ENCODE results near the gene TPCN1. TPM values are rescaled to one million over a fixed set of nuclear protein-coding genes. Genes with fewer than 3 reads are reported as not detected.
A peak's percentile ranks its signal among the peaks of the same experiment; 100 is the strongest.

The TPCN1 gene
- total RNA-seq, 2 donors from 2014 or later = 74.7 to 84.0 TPM

DNA sequence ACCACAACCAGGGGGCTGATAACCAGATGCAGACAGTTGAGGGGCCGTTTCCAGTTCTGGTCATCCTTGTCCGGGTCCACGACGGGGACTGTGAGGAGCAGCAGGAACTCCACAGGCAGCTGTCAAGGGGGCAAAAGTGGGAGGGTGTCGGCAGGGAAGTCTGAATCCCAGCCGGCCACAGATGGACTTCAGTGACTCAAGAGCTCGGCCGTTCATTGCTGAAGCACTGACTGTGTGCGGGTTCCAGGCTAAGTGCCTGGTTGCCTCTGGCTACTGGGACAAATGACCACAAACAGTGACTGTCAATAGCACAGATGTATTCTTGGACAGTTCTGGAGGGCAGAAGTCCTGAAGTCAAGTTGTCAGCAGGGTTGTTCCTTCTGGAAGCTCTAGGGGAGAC is 94.1 kb downstream of the TPCN1 start:
- no peak overlapping the region for H3K4me3 Mint-ChIP-seq
- H3K27me3 Mint-ChIP-seq (ENCODE audit: low read depth) = no peaks in the 10 kb centered on the region
- H3K4me1 Mint-ChIP-seq (ENCODE audit: low read depth) = no peaks in the 10 kb centered on the region
- DNase-seq (no peak), ATAC-seq (replicated peaks in 1 of 2) (no peak)
- no peak overlapping the region for H3K27ac Mint-ChIP-seq
- peaks cover 0 to 4% of the 10 kb centered on the region in 2 donors for H3K9me3 Mint-ChIP-seq
- peaks cover 11 to 34% of the 10 kb centered on the region in 2 donors for H3K36me3 Mint-ChIP-seq (ENCODE audit: insufficient read depth in 2 of 2)

GRCh38 chr12:113316155-113316554 is 94.9 kb downstream of the TPCN1 start:
- peaks cover 0 to 4% of the 10 kb centered on the region in 2 donors for H3K9me3 Mint-ChIP-seq
- H3K27me3 Mint-ChIP-seq (ENCODE audit: low read depth) = no peaks in the 10 kb centered on the region
- H3K36me3 Mint-ChIP-seq (ENCODE audit: insufficient read depth in 2 of 2) = peaks cover 11 to 32% of the 10 kb centered on the region in 2 donors
- no peak overlapping the region for H3K27ac Mint-ChIP-seq
- no peak for ATAC-seq (replicated peaks in 1 of 2)
- no peak for DNase-seq
- no peak overlapping the region for H3K4me3 Mint-ChIP-seq
- no peaks in the 10 kb centered on the region for H3K4me1 Mint-ChIP-seq (ENCODE audit: low read depth)

- Mint-ChIP-seq H3K4me1 (ENCODE audit: low read depth) (no peaks in the 10 kb centered on the region), H3K9me3 (peaks cover 0 to 4% of the 10 kb centered on the region in 2 donors), H3K36me3 (ENCODE audit: insufficient read depth in 2 of 2) (peaks cover 11 to 33% of the 10 kb centered on the region in 2 donors), H3K27ac (no peak overlapping the region), H3K4me3 (no peak overlapping the region), H3K27me3 (ENCODE audit: low read depth) (no peaks in the 10 kb centered on the region)
- DNase-seq = no peak
- ATAC-seq (replicated peaks in 1 of 2) = no peak
Measured at GRCh38 chr12:113317122-113317521, 95.9 kb downstream of the TPCN1 start.

GRCh38 chr12:113318046-113318656 is 96.9 kb downstream of the TPCN1 start:
- ATAC-seq (replicated peaks in 1 of 2) (no peak), DNase-seq (no peak)
- Mint-ChIP-seq H3K36me3 (ENCODE audit: insufficient read depth in 2 of 2) (peaks cover 12 to 40% of the 10 kb centered on the region in 2 donors), H3K4me1 (ENCODE audit: low read depth) (peaks cover 7% of the 10 kb centered on the region), H3K9me3 (peaks cover 0 to 6% of the 10 kb centered on the region in 2 donors), H3K27me3 (ENCODE audit: low read depth) (no peaks in the 10 kb centered on the region), H3K27ac (no peak overlapping the region), H3K4me3 (no peak overlapping the region)

DNA sequence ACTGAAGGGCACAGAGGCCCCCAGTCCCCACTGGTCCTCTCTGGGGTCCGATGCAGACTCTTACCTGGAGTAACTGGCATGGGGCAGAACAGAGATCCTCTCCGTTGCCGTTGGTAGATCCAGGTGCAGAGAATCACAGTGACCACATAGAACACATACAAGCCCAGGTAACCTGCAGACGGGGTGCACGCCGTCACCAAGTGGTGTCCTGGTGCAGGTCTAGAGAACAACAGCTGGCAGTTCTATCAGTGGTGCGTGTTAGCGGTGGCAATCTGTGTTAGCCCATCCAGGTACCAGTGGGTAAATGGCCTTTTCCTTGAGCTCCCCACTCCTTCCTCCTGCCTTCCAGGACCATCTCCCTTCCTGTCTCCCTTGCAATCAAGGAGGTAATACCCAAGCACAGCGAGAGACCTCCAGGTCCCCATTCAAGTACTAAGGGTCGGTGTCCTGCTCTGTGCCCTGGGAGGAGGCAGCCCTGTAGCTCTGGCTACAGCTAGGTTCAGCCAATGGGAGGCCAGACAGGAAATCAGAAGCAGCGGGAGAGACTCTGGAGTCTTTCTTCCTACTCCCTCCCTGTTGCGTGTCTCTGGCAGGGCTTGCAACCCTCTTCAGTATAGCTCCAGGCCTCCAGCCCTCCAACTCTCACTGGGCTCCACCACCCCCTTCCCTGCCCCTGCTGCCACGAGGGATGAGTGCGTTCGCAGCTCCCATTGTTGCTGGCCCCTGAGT is 97.8 kb downstream of the TPCN1 start:
- Mint-ChIP-seq H3K4me1 (ENCODE audit: low read depth) (peaks cover 14% of the 10 kb centered on the region), H3K9me3 (peaks cover 0 to 6% of the 10 kb centered on the region in 2 donors), H3K27me3 (ENCODE audit: low read depth) (no peaks in the 10 kb centered on the region), H3K36me3 (ENCODE audit: insufficient read depth in 2 of 2) (peaks cover 12 to 36% of the 10 kb centered on the region in 2 donors), H3K27ac (no peak overlapping the region), H3K4me3 (no peak overlapping the region)
- ATAC-seq (replicated peaks in 1 of 2) (no peak), DNase-seq (no peak)

DNA sequence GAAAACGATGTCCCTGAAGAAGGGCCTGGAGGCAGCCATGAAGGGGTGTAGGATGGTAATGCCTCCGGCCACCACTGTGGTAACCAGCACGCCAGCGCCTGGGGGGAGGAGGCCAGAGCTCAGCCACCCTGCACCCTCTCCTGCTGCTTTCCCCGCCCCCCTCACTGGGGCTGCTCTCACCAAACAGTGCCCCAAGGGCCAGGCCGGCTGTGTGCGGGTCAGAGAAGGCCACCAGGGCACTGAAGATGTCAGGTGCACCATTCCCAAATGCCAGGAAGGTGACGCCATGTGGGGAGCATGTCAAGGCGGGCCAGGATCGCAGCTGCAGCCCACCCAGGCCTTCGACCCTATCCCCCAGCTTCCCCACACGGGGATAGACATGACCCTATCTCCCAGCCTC is 99.1 kb downstream of the TPCN1 start:
- DNase-seq (no peak), ATAC-seq (replicated peaks in 1 of 2) (no peak)
- Mint-ChIP-seq H3K36me3 (ENCODE audit: insufficient read depth in 2 of 2) (peaks cover 12 to 34% of the 10 kb centered on the region in 2 donors), H3K27ac (no peak overlapping the region), H3K4me3 (no peak overlapping the region), H3K9me3 (peaks cover 0 to 6% of the 10 kb centered on the region in 2 donors), H3K27me3 (ENCODE audit: low read depth) (no peaks in the 10 kb centered on the region), H3K4me1 (ENCODE audit: low read depth) (peaks cover 14% of the 10 kb centered on the region)

- peaks cover 14% of the 10 kb centered on the region for H3K4me1 Mint-ChIP-seq (ENCODE audit: low read depth)
- peaks cover 12 to 34% of the 10 kb centered on the region in 2 donors for H3K36me3 Mint-ChIP-seq (ENCODE audit: insufficient read depth in 2 of 2)
- H3K9me3 Mint-ChIP-seq = peaks cover 0 to 6% of the 10 kb centered on the region in 2 donors
- no peak overlapping the region for H3K4me3 Mint-ChIP-seq
- ATAC-seq (replicated peaks in 1 of 2) (no peak), DNase-seq (no peak)
- no peaks in the 10 kb centered on the region for H3K27me3 Mint-ChIP-seq (ENCODE audit: low read depth)
- H3K27ac Mint-ChIP-seq = no peak overlapping the region
Measured at GRCh38 chr12:113322343-113322742, 101.1 kb downstream of the TPCN1 start.

- peaks cover 22% of the 10 kb centered on the region for H3K4me1 Mint-ChIP-seq (ENCODE audit: low read depth)
- peaks cover 0 to 2% of the 10 kb centered on the region in 2 donors for H3K9me3 Mint-ChIP-seq
- H3K27me3 Mint-ChIP-seq (ENCODE audit: low read depth) = no peaks in the 10 kb centered on the region
- no peak for DNase-seq
- peaks cover 3 to 25% of the 10 kb centered on the region in 2 donors for H3K36me3 Mint-ChIP-seq (ENCODE audit: insufficient read depth in 2 of 2)
- no peak overlapping the region for H3K27ac Mint-ChIP-seq
- H3K4me3 Mint-ChIP-seq = no peak overlapping the region
- no peak for ATAC-seq (replicated peaks in 1 of 2)
Measured at GRCh38 chr12:113325916-113326315, 104.7 kb downstream of the TPCN1 start.

GRCh38 chr12:113326775-113327395 is 105.6 kb downstream of the TPCN1 start:
- Mint-ChIP-seq H3K27me3 (ENCODE audit: low read depth) (no peaks in the 10 kb centered on the region), H3K36me3 (ENCODE audit: insufficient read depth in 2 of 2) (peaks cover 3 to 22% of the 10 kb centered on the region in 2 donors), H3K9me3 (peaks cover 0 to 2% of the 10 kb centered on the region in 2 donors), H3K27ac (peak overlapping the region; percentile 24), H3K4me3 (no peak overlapping the region), H3K4me1 (ENCODE audit: low read depth) (peaks cover 26% of the 10 kb centered on the region)
- no peak for ATAC-seq (replicated peaks in 1 of 2)
- DNase-seq = no peak

DNA sequence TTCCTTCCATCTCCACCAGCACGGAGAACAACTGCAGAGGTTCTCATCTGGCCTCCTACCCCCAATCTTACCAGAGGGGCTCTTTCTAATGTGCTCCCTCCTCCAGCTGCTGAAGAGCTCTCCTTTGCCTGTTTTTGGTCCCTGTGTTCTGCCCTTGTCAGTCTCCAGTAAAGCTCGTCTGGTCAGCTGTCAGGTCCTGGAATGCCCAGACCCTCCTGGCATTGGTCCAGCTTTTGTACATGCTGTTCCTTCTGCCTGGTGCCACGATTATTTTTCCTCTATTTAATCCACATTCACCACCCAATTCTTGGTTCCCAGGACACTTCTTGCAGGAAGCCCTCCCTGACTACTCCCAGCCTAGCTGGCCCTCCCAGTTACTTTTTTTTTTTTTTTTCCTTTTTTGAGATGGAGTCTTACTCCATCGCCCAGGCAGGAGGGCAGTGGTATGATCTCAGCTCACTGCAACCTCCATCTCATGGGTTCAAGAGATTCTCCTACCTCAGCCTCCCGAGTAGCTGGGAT is 107.2 kb downstream of the TPCN1 start:
- no peak overlapping the region for H3K27ac Mint-ChIP-seq
- no peak for DNase-seq
- H3K36me3 Mint-ChIP-seq (ENCODE audit: insufficient read depth in 2 of 2) = peaks cover 2 to 19% of the 10 kb centered on the region in 2 donors
- H3K27me3 Mint-ChIP-seq (ENCODE audit: low read depth) = no peaks in the 10 kb centered on the region
- peaks cover 25% of the 10 kb centered on the region for H3K4me1 Mint-ChIP-seq (ENCODE audit: low read depth)
- no peaks in the 10 kb centered on the region for H3K9me3 Mint-ChIP-seq
- no peak for ATAC-seq (replicated peaks in 1 of 2)
- H3K4me3 Mint-ChIP-seq = no peak overlapping the region

DNA sequence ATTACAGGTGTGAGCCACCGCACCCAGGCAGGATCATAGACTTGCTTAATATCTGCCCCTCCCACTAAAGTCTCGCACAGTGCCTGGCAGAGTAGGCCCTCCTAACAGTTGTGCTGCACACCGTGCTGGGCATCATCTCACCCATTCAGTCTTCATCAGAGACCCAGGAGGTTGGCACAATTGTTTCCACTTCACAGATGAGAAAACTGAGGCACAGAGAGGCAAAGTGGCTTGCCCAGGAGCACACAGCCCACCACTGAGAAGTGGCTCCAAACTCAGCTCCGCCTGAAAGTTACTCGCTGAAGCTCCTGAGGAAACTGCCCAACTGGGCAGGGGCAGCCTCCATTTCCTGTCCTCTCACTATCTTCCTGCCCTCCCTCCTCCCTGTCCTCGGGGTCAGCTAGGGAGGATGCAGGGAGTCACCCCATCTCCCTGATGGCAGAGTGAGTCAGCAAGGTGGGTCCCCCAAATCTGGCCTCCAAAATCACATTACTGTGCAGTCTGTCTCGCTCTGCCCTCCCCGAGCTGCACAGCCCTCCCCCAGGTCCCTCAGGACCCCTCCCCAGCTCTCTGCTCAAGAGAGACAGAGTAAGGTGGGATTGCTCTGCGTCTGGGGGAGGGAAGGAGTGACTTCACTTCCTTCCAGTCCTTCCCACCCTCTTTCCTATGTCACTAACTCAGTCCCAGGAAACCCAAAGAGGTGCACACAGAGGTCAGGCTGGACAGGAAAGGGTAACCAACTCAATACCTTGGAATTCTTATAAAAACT is 107.9 kb downstream of the TPCN1 start:
- H3K27ac Mint-ChIP-seq = no peak overlapping the region
- peaks cover 26% of the 10 kb centered on the region for H3K4me1 Mint-ChIP-seq (ENCODE audit: low read depth)
- H3K36me3 Mint-ChIP-seq (ENCODE audit: insufficient read depth in 2 of 2) = peaks cover 2 to 19% of the 10 kb centered on the region in 2 donors
- ATAC-seq (replicated peaks in 1 of 2) = no peak
- no peaks in the 10 kb centered on the region for H3K27me3 Mint-ChIP-seq (ENCODE audit: low read depth)
- no peaks in the 10 kb centered on the region for H3K9me3 Mint-ChIP-seq
- no peak for DNase-seq
- no peak overlapping the region for H3K4me3 Mint-ChIP-seq

- H3K27me3 Mint-ChIP-seq (ENCODE audit: low read depth) = no peaks in the 10 kb centered on the region
- no peak overlapping the region for H3K27ac Mint-ChIP-seq
- ATAC-seq (replicated peaks in 1 of 2) (no peak), DNase-seq (no peak)
- H3K4me3 Mint-ChIP-seq = no peak overlapping the region
- H3K36me3 Mint-ChIP-seq (ENCODE audit: insufficient read depth in 2 of 2) = peaks cover 4 to 19% of the 10 kb centered on the region in 2 donors
- peaks cover 27% of the 10 kb centered on the region for H3K4me1 Mint-ChIP-seq (ENCODE audit: low read depth)
- no peaks in the 10 kb centered on the region for H3K9me3 Mint-ChIP-seq
Measured at GRCh38 chr12:113329791-113330417, 108.6 kb downstream of the TPCN1 start.

Measured in activated T-cell treated with anti-CD3 and anti-CD28 coated beads, Interleukin-2, amount 50 U/mL, for 72 hours (primary cell).